Mucosa of gallbladder (tissue), 1 donor: ENCODE measurements around the gene PELI2. TPM values are rescaled to one million over a fixed set of nuclear protein-coding genes. Genes with fewer than 3 reads are reported as not detected.

ENCODE experiments used
- DNase-seq: peaks from one replicate; pipeline ENCODE4 v3.0.0-alpha.2; 2020; ENCODE audit warnings: low spot score
- total RNA-seq: library from RNA; stranded (reverse); gene quantifications from one replicate; pipeline ENCODE4 v1.2.1, GENCODE V29; 2021
- donor health status: DM: no; HTN: no; CAD: no.

The PELI2 gene
- total RNA-seq, 1 donor from 2014 or later: 26.0 TPM

- DNase-seq: no peak
Measured at GRCh38 chr14:56244138-56244789, 126.1 kb downstream of the PELI2 start.

- no peak for DNase-seq
Measured at GRCh38 chr14:56247495-56248200, 129.4 kb downstream of the PELI2 start.

GRCh38 chr14:56248442-56248841, 130.2 kb downstream of the PELI2 start:
- no peak for DNase-seq

- DNase-seq: no peak
Measured at GRCh38 chr14:56261046-56261445, 142.8 kb downstream of the PELI2 start.

GRCh38 chr14:56262530-56262929, 144.3 kb downstream of the PELI2 start:
- DNase-seq: no peak

GRCh38 chr14:56268039-56268438, 149.8 kb downstream of the PELI2 start:
- no peak for DNase-seq

GRCh38 chr14:56268673-56269072, 150.5 kb downstream of the PELI2 start:
- DNase-seq: no peak

- DNase-seq: no peak
Measured at GRCh38 chr14:56270921-56271320, 152.7 kb downstream of the PELI2 start.

GRCh38 chr14:56271970-56272369, 153.8 kb downstream of the PELI2 start:
- DNase-seq: no peak

- DNase-seq: no peak
Measured at GRCh38 chr14:56273155-56273554, 154.9 kb downstream of the PELI2 start.

GRCh38 chr14:56273951-56274350, 155.7 kb downstream of the PELI2 start:
- DNase-seq: no peak

- DNase-seq: no peak
Measured at GRCh38 chr14:56274556-56274955, 156.3 kb downstream of the PELI2 start.

- no peak for DNase-seq
Measured at GRCh38 chr14:56276108-56276507, 157.9 kb downstream of the PELI2 start.

GRCh38 chr14:56278383-56278782, 160.2 kb downstream of the PELI2 start:
- DNase-seq: no peak

GRCh38 chr14:56280843-56281242, 162.6 kb downstream of the PELI2 start:
- no peak for DNase-seq

- DNase-seq: no peak
Measured at GRCh38 chr14:56282179-56282578, 164.0 kb downstream of the PELI2 start.

GRCh38 chr14:56284641-56285040, 166.4 kb downstream of the PELI2 start:
- no peak for DNase-seq

GRCh38 chr14:56289155-56289554, 170.9 kb downstream of the PELI2 start:
- DNase-seq: no peak

- DNase-seq: no peak
Measured at GRCh38 chr14:56290195-56290594, 172.0 kb downstream of the PELI2 start.

- DNase-seq: no peak
Measured at GRCh38 chr14:56292970-56293369, 174.8 kb downstream of the PELI2 start.

GRCh38 chr14:56293506-56293905, 175.3 kb downstream of the PELI2 start:
- DNase-seq: no peak

- no peak for DNase-seq
Measured at GRCh38 chr14:56294128-56294527, 175.9 kb downstream of the PELI2 start.

GRCh38 chr14:56295743-56296142, 177.5 kb downstream of the PELI2 start:
- DNase-seq: no peak

- DNase-seq: no peak
Measured at GRCh38 chr14:56297449-56297848, 179.2 kb downstream of the PELI2 start.
